ENCODE results near the gene SSBP3. TPM values are rescaled to one million over a fixed set of nuclear protein-coding genes. Genes with fewer than 3 reads are reported as not detected.

Gene SSBP3
- polyA plus RNA-seq, 1 of the 3 experiments (the other 2 are of a cell fraction): 26.2 TPM

DNA sequence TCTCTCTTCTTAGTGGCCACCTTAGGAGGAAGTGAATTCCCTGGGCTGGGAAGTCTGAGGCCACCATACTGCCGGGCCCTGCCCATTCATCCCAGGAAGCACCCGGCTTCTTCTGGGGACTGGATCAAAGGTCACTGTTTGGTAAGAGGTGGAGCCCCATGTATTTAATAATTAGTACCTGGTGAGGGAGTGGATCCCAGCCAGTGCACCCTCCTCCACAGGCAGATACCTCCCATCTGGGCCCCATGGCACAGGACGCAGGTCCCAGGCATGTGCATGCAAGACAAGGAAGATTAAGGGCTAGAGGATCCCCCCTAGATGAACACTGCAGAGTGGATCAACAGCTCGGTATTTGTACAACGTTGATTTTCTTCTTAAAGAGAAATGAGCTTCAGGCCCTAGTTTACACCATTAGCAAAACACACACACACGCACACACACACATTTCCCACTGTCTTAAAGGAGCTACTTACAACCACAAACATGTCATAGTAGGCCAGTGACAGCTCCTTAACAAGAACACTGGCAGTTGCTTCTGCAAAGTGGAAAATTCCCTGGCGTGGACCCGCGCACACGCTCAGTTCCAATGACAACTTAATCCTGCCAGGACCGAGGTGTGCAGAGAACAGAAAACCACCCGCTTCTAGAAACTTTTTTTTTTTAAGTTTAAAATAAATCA is 115.5 kb downstream of the SSBP3 start:
- no peaks in the 10 kb centered on the region for H3K9me3 ChIP-seq
- DNase-seq: no peak
- POLR2A ChIA-PET: interaction anchor here (1.7 kb wide), 1 partner anchor 17 kb away, joined by 5 read pairs; no protein-coding TSS in a partner anchor
- CTCF ChIA-PET: interaction anchor here (1.0 to 1.9 kb wide), 5 partner anchors 10 to 183 kb away, joined by 3 to 5 read pairs (median 4); partner anchors contain the start of gene SSBP3
- H4K20me1 ChIP-seq (ENCODE audit: insufficient read depth): peaks cover 4% of the 10 kb centered on the region; the same call in 1 of the 2 replicates
- H2AFZ ChIP-seq (ENCODE audit: low read depth): no peak overlapping the region
- H3F3A ChIP-seq (replicated peaks; ENCODE audit: insufficient read depth): no peaks in the 10 kb centered on the region
- H3K79me2 ChIP-seq (ENCODE audit: insufficient read depth): peaks cover 7% of the 10 kb centered on the region; the same call in 1 of the 2 replicates
- H3K4me2 ChIP-seq: no peak overlapping the region
- H3K4me1 ChIP-seq (ENCODE audit: control insufficient read depth in 1 of 2, insufficient read depth in 2 of 2, low read depth in 1 of 2, low read length in 1 of 2): peaks cover 13 to 81% of the 10 kb centered on the region in 2 experiments; a peak in 3 of 4 replicates
- peak overlapping the region in 1 of 2 experiments; percentile 30; a peak in 1 of 4 replicates for H3K27ac ChIP-seq (ENCODE audit: low read depth in 2 of 2, low read length in 1 of 2)
- no peak overlapping the region for H3K4me3 ChIP-seq (ENCODE audit: low read depth in 2 of 2, low read length in 1 of 2)
- no peaks in the 10 kb centered on the region for H3K36me3 ChIP-seq (replicated peaks in 1 of 2; ENCODE audit: control insufficient read depth in 1 of 2, insufficient read depth in 2 of 2, low read length in 1 of 2)
- no peaks in the 10 kb centered on the region for H3K9me2 ChIP-seq
- TF ChIP-seq FOXM1 (IDR thresholded peaks at IDR 0.05; ENCODE audit: low read depth) (no peak), TAF1 (IDR thresholded peaks at IDR 0.05; ENCODE audit: borderline replicate concordance, low read depth, low read length) (no peak), JUND (IDR thresholded peaks at IDR 0.05) (no peak)
- H3K9ac ChIP-seq: no peak overlapping the region
- WGBS (ENCODE audit: low lambda C conversion rate): 90% methylated on average over 10 of the region's 12 CpGs
- no peaks in the 10 kb centered on the region for H3K27me3 ChIP-seq (ENCODE audit: insufficient read depth)

DNA sequence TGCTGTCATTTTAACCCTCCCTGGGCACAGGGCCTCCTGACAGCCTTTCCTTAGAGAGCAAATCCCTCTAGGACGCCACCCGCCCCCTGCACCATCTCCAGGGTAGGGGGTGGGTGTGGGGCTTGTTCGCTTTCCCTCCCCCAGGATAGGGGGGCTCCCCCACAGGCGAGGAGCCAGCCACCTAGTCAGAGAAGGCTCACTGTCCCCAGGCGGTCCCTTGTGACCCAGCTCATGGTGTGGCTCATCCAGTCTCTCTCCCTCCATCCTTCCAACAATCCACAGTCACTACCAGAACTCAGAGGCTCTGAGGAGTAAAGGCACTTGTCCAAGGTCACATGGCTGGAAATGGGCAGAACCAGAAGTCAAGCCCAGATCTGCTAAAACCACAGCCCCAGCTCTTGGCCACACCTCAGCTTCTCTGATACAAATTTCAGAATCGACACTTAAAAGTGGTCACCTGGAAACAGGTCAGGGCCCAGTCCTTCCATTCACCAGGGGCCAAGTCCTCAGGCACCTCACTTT is 116.4 kb downstream of the SSBP3 start:
- Histone ChIP-seq H3K4me2 (no peak overlapping the region), H3K9ac (no peak overlapping the region), H3F3A (replicated peaks; ENCODE audit: insufficient read depth) (no peaks in the 10 kb centered on the region), H3K79me2 (ENCODE audit: insufficient read depth) (peaks cover 7% of the 10 kb centered on the region; the same call in 1 of the 2 replicates), H3K9me3 (no peaks in the 10 kb centered on the region), H3K36me3 (replicated peaks in 1 of 2; ENCODE audit: control insufficient read depth in 1 of 2, insufficient read depth in 2 of 2, low read length in 1 of 2) (no peaks in the 10 kb centered on the region), H3K4me1 (ENCODE audit: control insufficient read depth in 1 of 2, insufficient read depth in 2 of 2, low read depth in 1 of 2, low read length in 1 of 2) (peaks cover 13 to 78% of the 10 kb centered on the region in 2 experiments; a peak in 3 of 4 replicates), H2AFZ (ENCODE audit: low read depth) (no peak overlapping the region), H3K9me2 (no peaks in the 10 kb centered on the region), H3K4me3 (ENCODE audit: low read depth in 2 of 2, low read length in 1 of 2) (no peak overlapping the region), H3K27me3 (ENCODE audit: insufficient read depth) (no peaks in the 10 kb centered on the region), H3K27ac (ENCODE audit: low read depth in 2 of 2, low read length in 1 of 2) (peak overlapping the region in 1 of 2 experiments; percentile 70; a peak in 1 of 4 replicates), H4K20me1 (ENCODE audit: insufficient read depth) (peaks cover 4% of the 10 kb centered on the region; the same call in 1 of the 2 replicates)
- WGBS (ENCODE audit: low lambda C conversion rate): 100% methylated on average over 1 of the region's 6 CpGs
- TF ChIP-seq SMC3 (IDR thresholded peaks at IDR 0.05; ENCODE audit: low read depth, low read length): no peak
- ChIA-PET POLR2A (no interaction called here), CTCF (interaction anchor here (0.6 to 1.9 kb wide), 5 partner anchors 10 to 169 kb away, joined by 3 to 5 read pairs (median 5); no protein-coding TSS in a partner anchor)
- DNase-seq: no peak

DNA sequence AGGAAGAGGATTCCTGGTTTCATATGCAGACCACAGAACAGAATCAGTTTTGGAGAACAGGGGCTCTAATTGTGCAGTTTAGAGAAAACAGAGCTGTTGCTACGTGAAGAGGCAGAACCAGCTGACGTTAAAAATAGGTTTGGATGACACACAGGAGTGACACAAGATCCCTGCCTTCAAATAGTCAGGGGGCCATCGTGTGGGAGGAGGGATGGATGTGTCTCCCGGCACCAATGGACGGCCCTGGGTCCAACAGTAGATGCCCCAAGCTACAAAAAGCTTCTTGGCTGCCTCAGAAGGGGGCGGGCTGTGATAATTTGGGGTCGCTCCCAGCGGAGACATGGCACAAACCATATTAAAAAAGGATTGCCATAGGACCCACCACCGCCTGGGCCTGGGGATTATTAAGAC is 118.4 kb downstream of the SSBP3 start:
- Histone ChIP-seq H3K36me3 (replicated peaks in 1 of 2; ENCODE audit: control insufficient read depth in 1 of 2, insufficient read depth in 2 of 2, low read length in 1 of 2) (no peaks in the 10 kb centered on the region), H4K20me1 (ENCODE audit: insufficient read depth) (peaks cover 4% of the 10 kb centered on the region; the same call in 1 of the 2 replicates), H3K9me2 (no peaks in the 10 kb centered on the region), H3K9ac (peak overlapping the region; percentile 20; the same call in 1 of the 2 replicates), H3K27me3 (ENCODE audit: insufficient read depth) (no peaks in the 10 kb centered on the region), H3K4me1 (ENCODE audit: control insufficient read depth in 1 of 2, insufficient read depth in 2 of 2, low read depth in 1 of 2, low read length in 1 of 2) (peaks cover 13 to 72% of the 10 kb centered on the region in 2 experiments; a peak in 3 of 4 replicates), H2AFZ (ENCODE audit: low read depth) (no peak overlapping the region), H3F3A (replicated peaks; ENCODE audit: insufficient read depth) (no peaks in the 10 kb centered on the region), H3K9me3 (no peaks in the 10 kb centered on the region), H3K4me2 (no peak overlapping the region), H3K4me3 (ENCODE audit: low read depth in 2 of 2, low read length in 1 of 2) (no peak overlapping the region), H3K79me2 (ENCODE audit: insufficient read depth) (peaks cover 4% of the 10 kb centered on the region; the same call in 1 of the 2 replicates), H3K27ac (ENCODE audit: low read depth in 2 of 2, low read length in 1 of 2) (peak overlapping the region; percentile 32 to 89)
- POLR2A ChIA-PET: no interaction called here
- TF ChIP-seq TAF1 (IDR thresholded peaks at IDR 0.05; ENCODE audit: borderline replicate concordance, low read depth, low read length): no peak
- no peak for TF ChIP-seq FOXM1 (IDR thresholded peaks at IDR 0.05; ENCODE audit: low read depth)
- TF ChIP-seq, protein P1, sequence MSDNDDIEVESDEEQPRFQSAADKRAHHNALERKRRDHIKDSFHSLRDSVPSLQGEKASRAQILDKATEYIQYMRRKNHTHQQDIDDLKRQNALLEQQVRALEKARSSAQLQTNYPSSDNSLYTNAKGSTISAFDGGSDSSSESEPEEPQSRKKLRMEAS (IDR thresholded peaks at IDR 0.05; ENCODE audit: low read depth): no peak
- no peak for TF ChIP-seq RAD21 (IDR thresholded peaks at IDR 0.05; ENCODE audit: low read length)
- no peak for TF ChIP-seq FOSL2 (IDR thresholded peaks at IDR 0.05; ENCODE audit: borderline replicate concordance, low read depth)
- TF ChIP-seq RCOR1 (IDR thresholded peaks at IDR 0.05; ENCODE audit: low read length): no peak
- TF ChIP-seq SIN3A (IDR thresholded peaks at IDR 0.05; ENCODE audit: borderline replicate concordance, low read depth, low read length): no peak
- no peak for TF ChIP-seq NRF1 (IDR thresholded peaks at IDR 0.05; ENCODE audit: low read depth, low read length)
- TF ChIP-seq, protein P2, sequence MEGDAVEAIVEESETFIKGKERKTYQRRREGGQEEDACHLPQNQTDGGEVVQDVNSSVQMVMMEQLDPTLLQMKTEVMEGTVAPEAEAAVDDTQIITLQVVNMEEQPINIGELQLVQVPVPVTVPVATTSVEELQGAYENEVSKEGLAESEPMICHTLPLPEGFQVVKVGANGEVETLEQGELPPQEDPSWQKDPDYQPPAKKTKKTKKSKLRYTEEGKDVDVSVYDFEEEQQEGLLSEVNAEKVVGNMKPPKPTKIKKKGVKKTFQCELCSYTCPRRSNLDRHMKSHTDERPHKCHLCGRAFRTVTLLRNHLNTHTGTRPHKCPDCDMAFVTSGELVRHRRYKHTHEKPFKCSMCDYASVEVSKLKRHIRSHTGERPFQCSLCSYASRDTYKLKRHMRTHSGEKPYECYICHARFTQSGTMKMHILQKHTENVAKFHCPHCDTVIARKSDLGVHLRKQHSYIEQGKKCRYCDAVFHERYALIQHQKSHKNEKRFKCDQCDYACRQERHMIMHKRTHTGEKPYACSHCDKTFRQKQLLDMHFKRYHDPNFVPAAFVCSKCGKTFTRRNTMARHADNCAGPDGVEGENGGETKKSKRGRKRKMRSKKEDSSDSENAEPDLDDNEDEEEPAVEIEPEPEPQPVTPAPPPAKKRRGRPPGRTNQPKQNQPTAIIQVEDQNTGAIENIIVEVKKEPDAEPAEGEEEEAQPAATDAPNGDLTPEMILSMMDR (IDR thresholded peaks at IDR 0.05): no peak
- TF ChIP-seq POLR2AphosphoS5 (IDR thresholded peaks at IDR 0.05; ENCODE audit: low read depth, low read length): no peak
- TF ChIP-seq CHD2 (IDR thresholded peaks at IDR 0.05; ENCODE audit: low read length, partially characterized antibody): no peak
- TF ChIP-seq JUND (IDR thresholded peaks at IDR 0.05): no peak
- TF ChIP-seq, protein P3, sequence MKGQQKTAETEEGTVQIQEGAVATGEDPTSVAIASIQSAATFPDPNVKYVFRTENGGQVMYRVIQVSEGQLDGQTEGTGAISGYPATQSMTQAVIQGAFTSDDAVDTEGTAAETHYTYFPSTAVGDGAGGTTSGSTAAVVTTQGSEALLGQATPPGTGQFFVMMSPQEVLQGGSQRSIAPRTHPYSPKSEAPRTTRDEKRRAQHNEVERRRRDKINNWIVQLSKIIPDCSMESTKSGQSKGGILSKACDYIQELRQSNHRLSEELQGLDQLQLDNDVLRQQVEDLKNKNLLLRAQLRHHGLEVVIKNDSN (IDR thresholded peaks at IDR 0.05; ENCODE audit: borderline replicate concordance, low read depth): no peak
- no peak for TF ChIP-seq SMC3 (IDR thresholded peaks at IDR 0.05; ENCODE audit: low read depth, low read length)
- no peak for TF ChIP-seq TEAD4 (IDR thresholded peaks at IDR 0.05; ENCODE audit: borderline replicate concordance, insufficient read depth)
- no peak for TF ChIP-seq MEF2A (IDR thresholded peaks at IDR 0.05; ENCODE audit: borderline replicate concordance, low read depth)
- CTCF ChIA-PET: interaction anchor here (0.9 to 2.1 kb wide), 4 partner anchors 16 to 522 kb away, joined by 3 to 6 read pairs (median 3); no protein-coding TSS in a partner anchor
- no peak for DNase-seq
- WGBS (ENCODE audit: low lambda C conversion rate): 55% methylated on average over 6 of the region's 9 CpGs
